ENCODE results near the gene AP2A2.

The AP2A2 gene

GRCh38 chr11:926341-926916 is 759 bp downstream of the AP2A2 start:
- peak; percentile 18 to 32 for DNase-seq

- DNase-seq: no peak
These were observed 2.2 kb downstream of the AP2A2 start for GRCh38 chr11:927871-928270.

- DNase-seq: no peak
These were observed 3.1 kb downstream of the AP2A2 start for GRCh38 chr11:928786-929185.

- no peak for DNase-seq
These were observed 3.7 kb downstream of the AP2A2 start for GRCh38 chr11:929405-929804.

- DNase-seq: no peak
These were observed 5.7 kb downstream of the AP2A2 start for GRCh38 chr11:931385-931784.

GRCh38 chr11:932435-932834 is 6.8 kb downstream of the AP2A2 start:
- no peak for DNase-seq

- DNase-seq: no peak
These were observed 7.6 kb downstream of the AP2A2 start for GRCh38 chr11:933142-933851.

- DNase-seq: no peak
These were observed 8.3 kb downstream of the AP2A2 start for GRCh38 chr11:933936-934335.

GRCh38 chr11:934527-934926 is 8.9 kb downstream of the AP2A2 start:
- DNase-seq: no peak

GRCh38 chr11:936199-936598 is 10.5 kb downstream of the AP2A2 start:
- no peak for DNase-seq

GRCh38 chr11:937841-938261 is 12.2 kb downstream of the AP2A2 start:
- no peak for DNase-seq

- DNase-seq: no peak
These were observed 14.9 kb downstream of the AP2A2 start for GRCh38 chr11:940496-941135.

GRCh38 chr11:942823-943222 is 17.2 kb downstream of the AP2A2 start:
- DNase-seq: no peak

- no peak for DNase-seq
These were observed 19.2 kb downstream of the AP2A2 start for GRCh38 chr11:944711-945470.

- DNase-seq: no peak
These were observed 20.3 kb downstream of the AP2A2 start for GRCh38 chr11:945986-946385.

GRCh38 chr11:947744-948143 is 22.1 kb downstream of the AP2A2 start:
- DNase-seq: no peak

GRCh38 chr11:951507-951906 is 25.8 kb downstream of the AP2A2 start:
- no peak for DNase-seq

GRCh38 chr11:952406-953385 is 27.0 kb downstream of the AP2A2 start:
- no peak for DNase-seq

- no peak for DNase-seq
These were observed 27.8 kb downstream of the AP2A2 start for GRCh38 chr11:953512-953911.

GRCh38 chr11:954392-955153 is 28.9 kb downstream of the AP2A2 start:
- no peak for DNase-seq

All from NCI-H446 (cell line).